ENCODE data around the gene TMEM147.
A peak's percentile ranks its signal among the peaks of the same experiment; 100 is the strongest.

The TMEM147 gene

GRCh38 chr19:35545001-35545854, at the start of gene TMEM147:
Gene TMEM147, plus strand, starts transcription at chr19:35545626. Its CDS starts 114 bp downstream, at chr19:35545740.
- Histone ChIP-seq H3K4me1 (ENCODE audit: control insufficient read depth in 1 of 2, insufficient read depth in 2 of 2, low read length in 2 of 2) (peaks cover 11 to 23% of the 10 kb centered on the region in 2 donors), H3K27me3 (ENCODE audit: low read depth, low read length) (no peaks in the 10 kb centered on the region), H3K27ac (ENCODE audit: low read length) (peak within 1 kb of the TSS; percentile 73), H3K4me3 (ENCODE audit: low read depth in 1 of 2, low read length in 2 of 2) (peak within 1 kb of the TSS; percentile 83 to 88), H3K36me3 (ENCODE audit: control insufficient read depth in 1 of 2, insufficient read depth in 2 of 2, low read length in 2 of 2) (peaks cover 0 to 9% of the 10 kb centered on the region in 2 donors), H3K9me3 (ENCODE audit: control insufficient read depth in 1 of 2, low read length in 2 of 2) (no peaks in the 10 kb centered on the region)

- no peaks in the 10 kb centered on the region for H3K9me3 ChIP-seq (ENCODE audit: control insufficient read depth in 1 of 2, low read length in 2 of 2)
- H3K4me1 ChIP-seq (ENCODE audit: control insufficient read depth in 1 of 2, insufficient read depth in 2 of 2, low read length in 2 of 2), result no peaks in the 10 kb centered on the region
- H3K36me3 ChIP-seq (ENCODE audit: control insufficient read depth in 1 of 2, insufficient read depth in 2 of 2, low read length in 2 of 2), result no peaks in the 10 kb centered on the region
- no peak overlapping the region for H3K27ac ChIP-seq (ENCODE audit: low read length)
- H3K27me3 ChIP-seq (ENCODE audit: low read depth, low read length), result no peaks in the 10 kb centered on the region
- H3K4me3 ChIP-seq (ENCODE audit: low read depth in 1 of 2, low read length in 2 of 2), result no peak overlapping the region
Measured at GRCh38 chr19:35497406-35497805, 48.0 kb upstream of the TMEM147 start.

DNA sequence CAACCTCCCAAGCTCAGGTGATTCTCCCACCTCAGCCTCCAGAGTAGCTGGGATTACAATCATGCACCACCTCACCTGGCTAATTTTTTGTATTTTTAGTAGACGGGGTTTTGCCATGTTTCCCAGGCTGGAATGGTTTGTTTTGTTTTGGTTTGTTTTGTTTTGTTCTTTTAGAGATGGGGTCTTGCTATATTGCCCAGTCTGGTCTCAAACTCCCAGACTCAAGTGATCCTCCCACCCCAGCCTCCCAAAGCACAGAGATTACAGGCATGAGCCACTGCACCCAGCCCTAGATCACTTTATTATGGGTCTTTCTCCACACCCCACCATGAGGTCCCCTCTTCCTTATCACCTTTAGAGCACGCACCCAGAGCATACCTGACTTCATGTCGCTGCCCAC, 47.2 kb upstream of the TMEM147 start:
- Histone ChIP-seq H3K27ac (ENCODE audit: low read length) (no peak overlapping the region), H3K9me3 (ENCODE audit: control insufficient read depth in 1 of 2, low read length in 2 of 2) (no peaks in the 10 kb centered on the region), H3K4me1 (ENCODE audit: control insufficient read depth in 1 of 2, insufficient read depth in 2 of 2, low read length in 2 of 2) (no peaks in the 10 kb centered on the region), H3K27me3 (ENCODE audit: low read depth, low read length) (no peaks in the 10 kb centered on the region), H3K4me3 (ENCODE audit: low read depth in 1 of 2, low read length in 2 of 2) (no peak overlapping the region), H3K36me3 (ENCODE audit: control insufficient read depth in 1 of 2, insufficient read depth in 2 of 2, low read length in 2 of 2) (no peaks in the 10 kb centered on the region)

DNA sequence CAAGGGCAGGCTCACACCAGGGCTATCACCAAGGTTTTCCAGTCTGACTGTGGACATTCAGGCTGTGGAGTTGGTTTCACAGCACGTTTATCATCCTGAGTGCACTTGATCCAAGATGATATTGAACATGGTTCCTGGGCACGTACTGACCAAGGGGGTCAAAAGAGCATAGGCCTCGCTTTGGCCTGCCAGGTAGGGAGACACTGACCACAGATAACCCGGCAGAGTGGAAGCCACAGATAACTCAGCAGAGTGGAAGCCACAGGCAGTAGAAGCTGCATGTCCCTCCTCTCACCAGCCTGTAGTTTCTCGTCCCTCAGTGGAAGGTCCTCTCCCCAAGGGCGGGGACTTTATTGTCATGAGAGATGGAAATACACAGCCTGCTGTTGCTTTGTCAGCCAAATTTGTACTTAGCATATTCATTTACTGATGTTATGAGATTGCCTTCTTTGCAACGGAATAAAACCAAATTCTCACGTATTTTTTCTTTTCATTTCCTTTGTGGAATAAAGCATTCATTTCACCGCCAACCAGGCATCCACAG, 46.4 kb upstream of the TMEM147 start:
- no peaks in the 10 kb centered on the region for H3K4me1 ChIP-seq (ENCODE audit: control insufficient read depth in 1 of 2, insufficient read depth in 2 of 2, low read length in 2 of 2)
- no peak overlapping the region for H3K4me3 ChIP-seq (ENCODE audit: low read depth in 1 of 2, low read length in 2 of 2)
- no peaks in the 10 kb centered on the region for H3K9me3 ChIP-seq (ENCODE audit: control insufficient read depth in 1 of 2, low read length in 2 of 2)
- no peak overlapping the region for H3K27ac ChIP-seq (ENCODE audit: low read length)
- H3K27me3 ChIP-seq (ENCODE audit: low read depth, low read length), result no peaks in the 10 kb centered on the region
- no peaks in the 10 kb centered on the region for H3K36me3 ChIP-seq (ENCODE audit: control insufficient read depth in 1 of 2, insufficient read depth in 2 of 2, low read length in 2 of 2)

GRCh38 chr19:35500611-35501010, 44.8 kb upstream of the TMEM147 start:
- Histone ChIP-seq H3K36me3 (ENCODE audit: control insufficient read depth in 1 of 2, insufficient read depth in 2 of 2, low read length in 2 of 2) (no peaks in the 10 kb centered on the region), H3K4me3 (ENCODE audit: low read depth in 1 of 2, low read length in 2 of 2) (no peak overlapping the region), H3K4me1 (ENCODE audit: control insufficient read depth in 1 of 2, insufficient read depth in 2 of 2, low read length in 2 of 2) (no peaks in the 10 kb centered on the region)

GRCh38 chr19:35501684-35502083, 43.7 kb upstream of the TMEM147 start:
- H3K9me3 ChIP-seq (ENCODE audit: control insufficient read depth in 1 of 2, low read length in 2 of 2), result no peaks in the 10 kb centered on the region
- H3K4me3 ChIP-seq (ENCODE audit: low read depth in 1 of 2, low read length in 2 of 2), result no peak overlapping the region
- H3K4me1 ChIP-seq (ENCODE audit: control insufficient read depth in 1 of 2, insufficient read depth in 2 of 2, low read length in 2 of 2), result no peaks in the 10 kb centered on the region
- no peak overlapping the region for H3K27ac ChIP-seq (ENCODE audit: low read length)
- no peaks in the 10 kb centered on the region for H3K36me3 ChIP-seq (ENCODE audit: control insufficient read depth in 1 of 2, insufficient read depth in 2 of 2, low read length in 2 of 2)
- H3K27me3 ChIP-seq (ENCODE audit: low read depth, low read length), result no peaks in the 10 kb centered on the region

More at GRCh38 chr19:35500611-35501010, 44.8 kb upstream of the TMEM147 start:
- no peak overlapping the region for H3K27ac ChIP-seq (ENCODE audit: low read length)
- H3K9me3 ChIP-seq (ENCODE audit: control insufficient read depth in 1 of 2, low read length in 2 of 2), result no peaks in the 10 kb centered on the region
- no peaks in the 10 kb centered on the region for H3K27me3 ChIP-seq (ENCODE audit: low read depth, low read length)

GRCh38 chr19:35502751-35503150, 42.7 kb upstream of the TMEM147 start:
- Histone ChIP-seq H3K27ac (ENCODE audit: low read length) (no peak overlapping the region), H3K36me3 (ENCODE audit: control insufficient read depth in 1 of 2, insufficient read depth in 2 of 2, low read length in 2 of 2) (no peaks in the 10 kb centered on the region), H3K9me3 (ENCODE audit: control insufficient read depth in 1 of 2, low read length in 2 of 2) (no peaks in the 10 kb centered on the region), H3K4me1 (ENCODE audit: control insufficient read depth in 1 of 2, insufficient read depth in 2 of 2, low read length in 2 of 2) (no peaks in the 10 kb centered on the region), H3K27me3 (ENCODE audit: low read depth, low read length) (peaks cover 5% of the 10 kb centered on the region), H3K4me3 (ENCODE audit: low read depth in 1 of 2, low read length in 2 of 2) (no peak overlapping the region)

GRCh38 chr19:35506011-35506410, 39.4 kb upstream of the TMEM147 start:
- Histone ChIP-seq H3K4me3 (ENCODE audit: low read depth in 1 of 2, low read length in 2 of 2) (no peak overlapping the region), H3K27ac (ENCODE audit: low read length) (no peak overlapping the region), H3K4me1 (ENCODE audit: control insufficient read depth in 1 of 2, insufficient read depth in 2 of 2, low read length in 2 of 2) (peaks cover 0 to 12% of the 10 kb centered on the region in 2 donors), H3K36me3 (ENCODE audit: control insufficient read depth in 1 of 2, insufficient read depth in 2 of 2, low read length in 2 of 2) (no peaks in the 10 kb centered on the region), H3K27me3 (ENCODE audit: low read depth, low read length) (peaks cover 24% of the 10 kb centered on the region), H3K9me3 (ENCODE audit: control insufficient read depth in 1 of 2, low read length in 2 of 2) (no peaks in the 10 kb centered on the region)

DNA sequence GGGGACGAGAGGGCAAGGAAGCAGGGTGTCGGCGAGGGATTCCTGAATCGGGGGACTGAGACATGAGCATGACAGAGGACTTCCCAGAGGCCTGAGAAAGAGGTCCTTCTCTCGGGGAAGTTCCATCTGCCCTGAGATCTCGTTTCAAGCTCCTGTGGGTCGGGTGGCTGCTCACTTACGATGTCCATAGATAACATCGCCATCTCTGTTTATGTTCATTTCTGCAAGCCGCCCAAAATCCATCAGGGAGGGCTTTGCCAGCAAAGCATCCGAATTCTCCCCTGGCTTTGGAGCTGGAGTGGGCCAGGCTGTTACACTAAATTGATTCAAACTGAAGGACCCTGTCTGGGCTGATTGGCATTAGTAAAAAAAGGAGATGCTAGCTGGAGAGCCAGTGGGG, 37.9 kb upstream of the TMEM147 start:
- H3K4me1 ChIP-seq (ENCODE audit: control insufficient read depth in 1 of 2, insufficient read depth in 2 of 2, low read length in 2 of 2), result peaks cover 0 to 12% of the 10 kb centered on the region in 2 donors
- H3K36me3 ChIP-seq (ENCODE audit: control insufficient read depth in 1 of 2, insufficient read depth in 2 of 2, low read length in 2 of 2), result no peaks in the 10 kb centered on the region
- no peaks in the 10 kb centered on the region for H3K9me3 ChIP-seq (ENCODE audit: control insufficient read depth in 1 of 2, low read length in 2 of 2)
- no peak overlapping the region for H3K27ac ChIP-seq (ENCODE audit: low read length)
- H3K27me3 ChIP-seq (ENCODE audit: low read depth, low read length), result peaks cover 25% of the 10 kb centered on the region
- H3K4me3 ChIP-seq (ENCODE audit: low read depth in 1 of 2, low read length in 2 of 2), result no peak overlapping the region

GRCh38 chr19:35508129-35508528, 37.3 kb upstream of the TMEM147 start:
- Histone ChIP-seq H3K27me3 (ENCODE audit: low read depth, low read length) (peaks cover 31% of the 10 kb centered on the region), H3K9me3 (ENCODE audit: control insufficient read depth in 1 of 2, low read length in 2 of 2) (no peaks in the 10 kb centered on the region), H3K36me3 (ENCODE audit: control insufficient read depth in 1 of 2, insufficient read depth in 2 of 2, low read length in 2 of 2) (no peaks in the 10 kb centered on the region), H3K27ac (ENCODE audit: low read length) (no peak overlapping the region), H3K4me3 (ENCODE audit: low read depth in 1 of 2, low read length in 2 of 2) (no peak overlapping the region), H3K4me1 (ENCODE audit: control insufficient read depth in 1 of 2, insufficient read depth in 2 of 2, low read length in 2 of 2) (peaks cover 0 to 12% of the 10 kb centered on the region in 2 donors)

DNA sequence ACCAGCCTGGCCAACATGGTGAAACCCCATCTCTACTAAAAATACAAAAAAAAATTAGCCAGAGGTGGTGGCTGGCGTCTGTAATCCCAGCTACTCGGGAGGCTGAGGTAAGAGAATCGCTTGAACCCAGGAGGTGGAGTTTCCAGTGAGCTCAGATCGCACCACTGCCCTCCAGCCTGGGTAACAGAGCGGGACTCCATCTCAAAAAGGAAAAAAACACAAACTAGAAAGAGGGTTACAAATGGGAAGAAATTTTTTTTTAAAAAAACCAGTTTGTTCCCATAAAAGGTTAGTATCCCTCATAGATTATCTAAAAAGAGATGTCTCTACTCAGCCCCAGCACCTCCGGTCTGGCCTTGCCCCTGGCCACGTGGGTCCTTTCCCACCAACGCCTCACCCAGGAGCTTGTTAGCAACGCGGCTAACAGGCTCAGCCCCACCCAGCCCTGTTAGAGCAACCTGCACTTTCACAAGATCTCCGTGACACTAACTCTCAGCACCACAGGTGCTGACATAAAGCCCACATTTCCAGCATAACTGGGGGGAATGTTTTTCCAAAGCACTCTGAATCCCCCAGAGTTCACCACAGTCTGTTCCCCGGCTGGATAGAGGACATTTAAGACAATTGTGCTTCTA, 36.3 kb upstream of the TMEM147 start:
- Histone ChIP-seq H3K27ac (ENCODE audit: low read length) (no peak overlapping the region), H3K4me3 (ENCODE audit: low read depth in 1 of 2, low read length in 2 of 2) (peak overlapping the region; percentile 48 to 52), H3K9me3 (ENCODE audit: control insufficient read depth in 1 of 2, low read length in 2 of 2) (no peaks in the 10 kb centered on the region), H3K4me1 (ENCODE audit: control insufficient read depth in 1 of 2, insufficient read depth in 2 of 2, low read length in 2 of 2) (peaks cover 0 to 12% of the 10 kb centered on the region in 2 donors), H3K36me3 (ENCODE audit: control insufficient read depth in 1 of 2, insufficient read depth in 2 of 2, low read length in 2 of 2) (no peaks in the 10 kb centered on the region), H3K27me3 (ENCODE audit: low read depth, low read length) (peaks cover 39% of the 10 kb centered on the region)
